IPS-18a (cell line): ENCODE measurements around the gene NMD3.
"Not testable (repeated sequence)": the region's sequence is repeated elsewhere in the genome, so short reads cannot be mapped to it uniquely, and the experiment has no call there.

ENCODE experiments used
- H3K27ac ChIP-seq: one replicate; pipeline ENCODE4 v1.5.1; 2013; ENCODE audit warnings: low read length
- H3K27me3 ChIP-seq: one replicate; pipeline ENCODE4 v1.6.1; 2013; ENCODE audit warnings: mild to moderate bottlenecking, low read length; ENCODE audit not compliant: control insufficient read depth, insufficient read depth
- H3K36me3 ChIP-seq: one replicate; pipeline ENCODE4 v1.6.1; 2013; ENCODE audit warnings: low read depth, low read length; ENCODE audit not compliant: control insufficient read depth
- H3K4me1 ChIP-seq: one replicate; pipeline ENCODE4 v1.6.1; 2013; ENCODE audit warnings: low read depth, low read length; ENCODE audit not compliant: control insufficient read depth
- H3K4me3 ChIP-seq: one replicate; pipeline ENCODE4 v1.5.1; 2013; ENCODE audit warnings: low read length
- H3K9ac ChIP-seq: one replicate; pipeline ENCODE4 v1.6.1; 2013; ENCODE audit warnings: mild to moderate bottlenecking, low read length, moderate library complexity
- H3K9me3 ChIP-seq: one replicate; pipeline ENCODE4 v1.6.1; 2013; ENCODE audit warnings: low read depth, low read length; ENCODE audit not compliant: control insufficient read depth

The NMD3 gene

GRCh38 chr3:161265916-161266571 lies 44.9 kb downstream of the NMD3 start:
- H3K27me3 ChIP-seq, result no peaks in the 10 kb centered on the region

GRCh38 chr3:161266731-161267150 lies 45.6 kb downstream of the NMD3 start:
- Histone ChIP-seq H3K4me1 (no peaks in the 10 kb centered on the region), H3K9ac (no peak overlapping the region), H3K9me3 (no peaks in the 10 kb centered on the region), H3K27ac (no peak overlapping the region), H3K27me3 (no peaks in the 10 kb centered on the region), H3K4me3 (no peak overlapping the region), H3K36me3 (no peaks in the 10 kb centered on the region)

More at GRCh38 chr3:161265916-161266571, 44.9 kb downstream of the NMD3 start:
- no peak overlapping the region for H3K27ac ChIP-seq
- H3K9ac ChIP-seq, result no peak overlapping the region
- H3K9me3 ChIP-seq, result no peaks in the 10 kb centered on the region
- H3K4me1 ChIP-seq, result no peaks in the 10 kb centered on the region
- H3K36me3 ChIP-seq, result no peaks in the 10 kb centered on the region
- no peak overlapping the region for H3K4me3 ChIP-seq

GRCh38 chr3:161267646-161268045 lies 46.5 kb downstream of the NMD3 start:
- H3K9me3 ChIP-seq, result no peaks in the 10 kb centered on the region
- H3K4me3 ChIP-seq, result no peak overlapping the region
- H3K9ac ChIP-seq, result no peak overlapping the region
- no peaks in the 10 kb centered on the region for H3K36me3 ChIP-seq
- no peaks in the 10 kb centered on the region for H3K4me1 ChIP-seq
- no peaks in the 10 kb centered on the region for H3K27me3 ChIP-seq
- H3K27ac ChIP-seq, result no peak overlapping the region

GRCh38 chr3:161268601-161269000 lies 47.5 kb downstream of the NMD3 start:
- Histone ChIP-seq H3K36me3 (no peaks in the 10 kb centered on the region), H3K4me1 (no peaks in the 10 kb centered on the region)

GRCh38 chr3:161270991-161271390 lies 49.9 kb downstream of the NMD3 start:
- Histone ChIP-seq H3K27ac (no peak overlapping the region), H3K4me1 (no peaks in the 10 kb centered on the region), H3K36me3 (no peaks in the 10 kb centered on the region), H3K9me3 (no peaks in the 10 kb centered on the region), H3K27me3 (no peaks in the 10 kb centered on the region), H3K4me3 (no peak overlapping the region), H3K9ac (no peak overlapping the region)

More at GRCh38 chr3:161268601-161269000, 47.5 kb downstream of the NMD3 start:
- H3K27me3 ChIP-seq, result no peaks in the 10 kb centered on the region
- no peak overlapping the region for H3K27ac ChIP-seq
- H3K9me3 ChIP-seq, result no peaks in the 10 kb centered on the region
- no peak overlapping the region for H3K9ac ChIP-seq
- no peak overlapping the region for H3K4me3 ChIP-seq

GRCh38 chr3:161271646-161272045 lies 50.5 kb downstream of the NMD3 start:
- H3K4me1 ChIP-seq, result no peaks in the 10 kb centered on the region
- H3K36me3 ChIP-seq, result no peaks in the 10 kb centered on the region
- H3K27ac ChIP-seq, result no peak overlapping the region

GRCh38 chr3:161272524-161272923 lies 51.4 kb downstream of the NMD3 start:
- H3K4me3 ChIP-seq, result no peak overlapping the region
- no peak overlapping the region for H3K27ac ChIP-seq
- H3K4me1 ChIP-seq, result no peaks in the 10 kb centered on the region
- H3K36me3 ChIP-seq, result no peaks in the 10 kb centered on the region
- H3K9me3 ChIP-seq, result no peaks in the 10 kb centered on the region
- no peak overlapping the region for H3K9ac ChIP-seq
- H3K27me3 ChIP-seq, result no peaks in the 10 kb centered on the region

More at GRCh38 chr3:161271646-161272045, 50.5 kb downstream of the NMD3 start:
- Histone ChIP-seq H3K27me3 (no peaks in the 10 kb centered on the region), H3K4me3 (no peak overlapping the region), H3K9ac (no peak overlapping the region), H3K9me3 (no peaks in the 10 kb centered on the region)

GRCh38 chr3:161273589-161274218 lies 52.6 kb downstream of the NMD3 start:
- Histone ChIP-seq H3K9me3 (peaks cover 4% of the 10 kb centered on the region), H3K27me3 (no peaks in the 10 kb centered on the region), H3K4me1 (no peaks in the 10 kb centered on the region), H3K27ac (no peak overlapping the region), H3K36me3 (no peaks in the 10 kb centered on the region), H3K4me3 (no peak overlapping the region), H3K9ac (no peak overlapping the region)

- no peak overlapping the region for H3K9ac ChIP-seq
- no peak overlapping the region for H3K27ac ChIP-seq
- H3K4me3 ChIP-seq, result no peak overlapping the region
- no peaks in the 10 kb centered on the region for H3K36me3 ChIP-seq
- H3K9me3 ChIP-seq, result peaks cover 9% of the 10 kb centered on the region
- H3K27me3 ChIP-seq, result no peaks in the 10 kb centered on the region
- H3K4me1 ChIP-seq, result no peaks in the 10 kb centered on the region
Measured at GRCh38 chr3:161274691-161275298, 53.7 kb downstream of the NMD3 start.

GRCh38 chr3:161275919-161276318 lies 54.8 kb downstream of the NMD3 start:
- Histone ChIP-seq H3K4me1 (no peaks in the 10 kb centered on the region), H3K27me3 (no peaks in the 10 kb centered on the region), H3K36me3 (no peaks in the 10 kb centered on the region)

GRCh38 chr3:161282387-161282786 lies 61.3 kb downstream of the NMD3 start:
- not testable (repeated sequence) for H3K4me3 ChIP-seq, H3K27ac ChIP-seq, H3K9me3 ChIP-seq, H3K4me1 ChIP-seq, H3K9ac ChIP-seq, H3K36me3 ChIP-seq, H3K27me3 ChIP-seq

More at GRCh38 chr3:161275919-161276318, 54.8 kb downstream of the NMD3 start:
- no peak overlapping the region for H3K4me3 ChIP-seq
- peaks cover 9% of the 10 kb centered on the region for H3K9me3 ChIP-seq
- no peak overlapping the region for H3K9ac ChIP-seq
- no peak overlapping the region for H3K27ac ChIP-seq
